ENCODE data around the gene PLCH2. TPM values are rescaled to one million over a fixed set of nuclear protein-coding genes. Genes with fewer than 3 reads are reported as not detected.

PLCH2 gene
- total RNA-seq, 1 donor from 2014 or later, result 61.4 TPM

DNA sequence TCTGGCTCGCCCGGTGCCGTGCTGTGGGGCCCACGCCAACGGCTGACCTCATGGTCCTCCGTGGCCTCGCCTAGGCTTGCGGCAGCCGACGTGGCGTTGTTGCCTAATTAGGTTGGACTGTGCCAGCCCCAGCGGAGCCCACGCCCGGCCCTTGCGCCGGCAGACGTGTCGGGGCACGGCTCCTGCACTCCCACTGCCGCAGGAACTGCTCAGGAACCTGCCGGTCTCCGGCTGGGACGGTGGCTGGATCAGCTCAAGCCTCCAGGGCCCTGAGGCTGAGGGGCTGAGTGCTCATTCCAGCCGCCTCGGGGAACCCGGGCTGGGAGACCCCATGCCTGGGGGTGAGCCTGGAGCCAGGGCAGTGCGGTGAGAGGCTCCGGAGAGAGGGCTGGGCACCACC, 47.6 kb upstream of the PLCH2 start:
- H3K4me1 Mint-ChIP-seq (ENCODE audit: low read depth, unreplicated experiment), result peaks cover 8% of the 10 kb centered on the region
- H3K4me3 Mint-ChIP-seq (ENCODE audit: unreplicated experiment), result no peak overlapping the region

DNA sequence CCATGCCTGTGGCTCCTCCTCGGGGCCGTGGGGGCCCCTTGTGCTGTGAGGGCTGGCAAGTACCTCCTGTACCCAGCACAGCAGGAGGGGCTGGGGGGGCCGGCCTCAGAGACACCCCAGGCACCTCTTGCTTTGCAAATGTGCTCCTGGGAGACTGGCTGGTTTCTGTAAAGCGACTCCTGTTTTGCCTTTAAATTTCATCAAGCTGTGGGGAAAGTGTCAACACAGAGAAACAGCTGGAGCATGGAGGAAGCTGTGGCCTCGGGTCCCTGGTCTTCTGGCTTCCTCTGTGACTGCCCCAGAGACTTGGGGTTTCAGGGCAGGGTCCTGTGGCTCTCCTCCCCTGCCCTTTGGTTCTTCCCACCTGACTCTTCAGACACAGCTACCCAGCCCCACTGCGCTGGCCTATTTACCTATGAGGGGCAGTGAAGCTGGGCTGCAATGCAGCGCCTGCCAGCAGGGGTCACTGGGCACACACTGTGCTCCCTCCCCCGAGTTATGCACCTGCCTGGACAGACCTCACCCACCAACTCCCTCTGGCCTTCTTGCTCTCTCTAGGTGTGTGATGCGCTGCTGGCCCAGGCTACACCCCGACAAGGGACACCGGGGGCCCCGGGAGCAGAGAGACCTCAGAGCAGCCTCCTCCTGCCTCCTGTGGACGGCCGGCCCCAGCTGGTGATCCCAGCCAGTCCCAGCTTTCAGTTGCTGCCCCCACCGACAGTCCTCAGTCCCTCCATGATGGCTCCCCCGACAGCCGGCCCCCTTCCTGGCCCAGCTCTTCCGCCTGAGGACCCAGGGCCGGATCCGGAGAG, 46.1 kb upstream of the PLCH2 start:
- no peak overlapping the region for H3K4me3 Mint-ChIP-seq (ENCODE audit: unreplicated experiment)

More for the DNA sequence above, 47.6 kb upstream of the PLCH2 start:
- DNase-seq, result no peak
- H3K36me3 Mint-ChIP-seq (ENCODE audit: unreplicated experiment), result no peaks in the 10 kb centered on the region
- no peaks in the 10 kb centered on the region for H3K27me3 Mint-ChIP-seq (ENCODE audit: unreplicated experiment)
- TF ChIP-seq, protein P1, sequence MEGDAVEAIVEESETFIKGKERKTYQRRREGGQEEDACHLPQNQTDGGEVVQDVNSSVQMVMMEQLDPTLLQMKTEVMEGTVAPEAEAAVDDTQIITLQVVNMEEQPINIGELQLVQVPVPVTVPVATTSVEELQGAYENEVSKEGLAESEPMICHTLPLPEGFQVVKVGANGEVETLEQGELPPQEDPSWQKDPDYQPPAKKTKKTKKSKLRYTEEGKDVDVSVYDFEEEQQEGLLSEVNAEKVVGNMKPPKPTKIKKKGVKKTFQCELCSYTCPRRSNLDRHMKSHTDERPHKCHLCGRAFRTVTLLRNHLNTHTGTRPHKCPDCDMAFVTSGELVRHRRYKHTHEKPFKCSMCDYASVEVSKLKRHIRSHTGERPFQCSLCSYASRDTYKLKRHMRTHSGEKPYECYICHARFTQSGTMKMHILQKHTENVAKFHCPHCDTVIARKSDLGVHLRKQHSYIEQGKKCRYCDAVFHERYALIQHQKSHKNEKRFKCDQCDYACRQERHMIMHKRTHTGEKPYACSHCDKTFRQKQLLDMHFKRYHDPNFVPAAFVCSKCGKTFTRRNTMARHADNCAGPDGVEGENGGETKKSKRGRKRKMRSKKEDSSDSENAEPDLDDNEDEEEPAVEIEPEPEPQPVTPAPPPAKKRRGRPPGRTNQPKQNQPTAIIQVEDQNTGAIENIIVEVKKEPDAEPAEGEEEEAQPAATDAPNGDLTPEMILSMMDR (IDR thresholded peaks at IDR 0.05; ENCODE audit: partially characterized antibody, unreplicated experiment), result no peak
- H3K9me3 Mint-ChIP-seq (ENCODE audit: unreplicated experiment), result peaks cover 2% of the 10 kb centered on the region
- H3K27ac Mint-ChIP-seq (ENCODE audit: unreplicated experiment), result no peak overlapping the region

GRCh38 chr1:2430592-2430973, 45.5 kb upstream of the PLCH2 start:
- Mint-ChIP-seq H3K4me1 (ENCODE audit: low read depth, unreplicated experiment) (peaks cover 9% of the 10 kb centered on the region), H3K36me3 (ENCODE audit: unreplicated experiment) (no peaks in the 10 kb centered on the region), H3K4me3 (ENCODE audit: unreplicated experiment) (no peak overlapping the region), H3K27ac (ENCODE audit: unreplicated experiment) (no peak overlapping the region), H3K9me3 (ENCODE audit: unreplicated experiment) (peaks cover 2% of the 10 kb centered on the region), H3K27me3 (ENCODE audit: unreplicated experiment) (no peaks in the 10 kb centered on the region)
- DNase-seq, result no peak
- TF ChIP-seq, protein P1 (IDR thresholded peaks at IDR 0.05; ENCODE audit: partially characterized antibody, unreplicated experiment), result no peak

More for the DNA sequence above, 46.1 kb upstream of the PLCH2 start:
- peaks cover 9% of the 10 kb centered on the region for H3K4me1 Mint-ChIP-seq (ENCODE audit: low read depth, unreplicated experiment)
- H3K27ac Mint-ChIP-seq (ENCODE audit: unreplicated experiment), result no peak overlapping the region
- H3K27me3 Mint-ChIP-seq (ENCODE audit: unreplicated experiment), result no peaks in the 10 kb centered on the region
- peaks cover 2% of the 10 kb centered on the region for H3K9me3 Mint-ChIP-seq (ENCODE audit: unreplicated experiment)
- H3K36me3 Mint-ChIP-seq (ENCODE audit: unreplicated experiment), result no peaks in the 10 kb centered on the region
- TF ChIP-seq, protein P1 (IDR thresholded peaks at IDR 0.05; ENCODE audit: partially characterized antibody, unreplicated experiment), result peak; percentile 42
- no peak for DNase-seq

DNA sequence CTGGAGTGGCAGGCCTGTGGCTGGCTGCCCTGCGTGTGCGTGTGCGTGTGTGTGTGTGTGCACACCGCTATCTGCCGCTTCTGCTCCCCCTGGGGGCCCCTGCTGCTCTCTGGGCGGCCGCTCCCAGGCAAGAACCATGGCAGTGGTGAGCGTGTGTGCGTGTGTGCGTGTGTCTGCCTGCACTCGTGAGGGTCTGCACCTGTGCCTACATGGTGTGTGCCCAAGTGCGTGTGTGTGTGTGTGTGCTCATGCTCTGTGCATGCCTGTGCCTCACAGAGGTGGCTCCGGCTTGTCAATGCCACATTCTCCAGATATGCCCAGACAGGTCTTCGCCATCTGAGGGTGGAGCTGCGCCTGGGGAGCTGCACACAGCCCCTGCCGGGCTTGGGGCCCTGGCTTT, 45.0 kb upstream of the PLCH2 start:
- Mint-ChIP-seq H3K27ac (ENCODE audit: unreplicated experiment) (no peak overlapping the region), H3K4me3 (ENCODE audit: unreplicated experiment) (no peak overlapping the region), H3K27me3 (ENCODE audit: unreplicated experiment) (no peaks in the 10 kb centered on the region), H3K4me1 (ENCODE audit: low read depth, unreplicated experiment) (peaks cover 6% of the 10 kb centered on the region), H3K36me3 (ENCODE audit: unreplicated experiment) (no peaks in the 10 kb centered on the region), H3K9me3 (ENCODE audit: unreplicated experiment) (peaks cover 2% of the 10 kb centered on the region)
- DNase-seq, result no peak
- TF ChIP-seq, protein P1 (IDR thresholded peaks at IDR 0.05; ENCODE audit: partially characterized antibody, unreplicated experiment), result no peak

DNA sequence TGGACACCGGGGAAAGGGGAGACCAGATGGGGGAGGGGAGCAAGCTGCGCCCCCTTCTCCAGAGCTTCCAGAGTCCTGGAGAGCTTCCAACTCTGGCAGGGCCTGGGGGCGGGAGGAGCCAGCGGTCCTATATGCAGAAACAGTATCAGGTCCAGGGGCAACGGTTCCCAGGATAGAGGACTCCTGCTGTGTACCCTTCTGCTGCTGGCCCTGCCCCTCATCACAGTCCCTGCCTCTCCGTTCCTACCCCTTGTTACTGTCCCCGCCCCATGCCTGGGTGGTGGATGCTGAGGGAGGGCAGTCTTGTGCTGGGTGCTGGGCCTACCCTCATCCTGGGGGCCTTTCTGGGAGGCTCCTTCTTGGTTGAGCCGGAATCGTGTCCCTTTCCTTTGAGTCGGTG, 44.6 kb upstream of the PLCH2 start:
- peaks cover 2% of the 10 kb centered on the region for H3K9me3 Mint-ChIP-seq (ENCODE audit: unreplicated experiment)
- H3K4me1 Mint-ChIP-seq (ENCODE audit: low read depth, unreplicated experiment), result peaks cover 6% of the 10 kb centered on the region
- H3K4me3 Mint-ChIP-seq (ENCODE audit: unreplicated experiment), result no peak overlapping the region
- TF ChIP-seq, protein P1 (IDR thresholded peaks at IDR 0.05; ENCODE audit: partially characterized antibody, unreplicated experiment), result no peak
- DNase-seq, result no peak
- no peaks in the 10 kb centered on the region for H3K36me3 Mint-ChIP-seq (ENCODE audit: unreplicated experiment)
- H3K27me3 Mint-ChIP-seq (ENCODE audit: unreplicated experiment), result no peaks in the 10 kb centered on the region
- H3K27ac Mint-ChIP-seq (ENCODE audit: unreplicated experiment), result no peak overlapping the region
